T47D (cell line): Measurements from ENCODE around the gene PTPRD.
"Not testable (repeated sequence)": the region's sequence is repeated elsewhere in the genome, so short reads cannot be mapped to it uniquely, and the experiment has no call there.

ENCODE experiments used
- DNase-seq, 2 experiments: peaks; one replicate each; pipeline versions ENCODE4 v3.0.0 to v3.0.0-alpha.2; 2011 to 2012; ENCODE audit warnings: low read depth in 1 of 2, low spot score in 1 of 2
- JUND ChIP-seq: IDR thresholded peaks from 2 replicates; pipeline ENCODE4 v1.6.1; 2012; ENCODE audit warnings: low read depth
- in situ Hi-C: cut with HindIII; loops from 2 replicates; pipeline ENCODE4 v1.10.0; 2016; ENCODE audit warnings: low sequenced_read_pairs, low pct_unique_long_range_greater_than_20kb

Gene PTPRD

DNA sequence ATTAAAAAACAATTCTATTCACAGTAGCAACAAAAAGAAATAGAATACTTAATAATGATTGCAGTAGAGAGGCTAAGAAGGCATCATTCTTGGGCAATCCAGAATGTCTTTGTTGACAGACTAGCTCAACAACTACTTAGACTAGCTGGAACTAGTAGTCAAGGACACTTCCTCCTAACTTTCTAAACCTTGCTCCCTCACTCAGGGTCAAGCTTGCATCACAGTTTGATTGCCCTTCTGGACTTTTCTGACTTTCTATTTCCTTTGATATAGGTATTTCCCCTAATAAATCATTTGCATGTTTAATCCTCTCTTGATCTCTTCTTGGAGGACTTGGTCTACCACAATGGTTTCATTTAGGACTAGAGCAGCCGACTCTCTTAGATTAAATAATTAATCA, 1107.9 kb downstream of the PTPRD start:
- in situ Hi-C loops = no loop called here
- no peak for DNase-seq
- no peak for TF ChIP-seq JUND

DNA sequence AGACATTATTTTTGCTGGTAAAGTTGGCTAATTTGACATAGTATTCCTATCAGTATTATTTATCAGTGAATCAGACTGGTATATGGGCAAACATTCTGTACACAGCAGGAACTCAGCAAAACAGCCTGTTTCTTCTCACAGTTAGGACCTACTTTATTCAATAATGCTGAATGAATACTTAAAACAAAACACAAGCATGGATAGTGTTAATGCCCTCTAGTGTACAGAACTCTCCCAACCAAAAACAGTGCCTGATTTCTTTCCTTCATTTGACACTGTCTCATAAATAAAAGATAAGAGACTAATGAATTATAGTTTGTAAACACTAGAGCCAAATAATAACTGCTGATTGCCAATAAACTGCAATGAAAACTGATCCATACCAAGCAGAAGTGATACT, 1113.3 kb downstream of the PTPRD start:
- DNase-seq = no peak
- no peak for TF ChIP-seq JUND
- in situ Hi-C loops = no loop called here

DNA sequence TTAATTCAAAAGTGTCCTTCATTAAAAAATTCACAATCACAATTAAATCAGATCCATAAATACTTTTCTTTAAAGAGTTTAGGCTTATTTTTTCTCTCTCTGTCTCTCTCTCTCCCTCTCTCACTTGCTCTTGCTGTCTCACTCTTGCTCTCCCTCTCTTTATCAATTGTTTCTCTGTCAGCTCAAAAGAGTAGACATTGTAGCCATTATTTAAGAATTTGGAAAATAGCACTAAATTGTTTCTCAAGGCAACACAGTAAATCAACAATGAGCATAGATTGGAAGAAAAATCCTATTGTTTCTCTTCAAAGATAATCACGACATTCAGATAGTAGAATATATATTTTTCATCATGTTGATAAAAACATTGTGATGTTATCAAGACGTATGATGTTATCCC, 1114.0 kb downstream of the PTPRD start:
- no peak for DNase-seq
- in situ Hi-C loops = no loop called here
- TF ChIP-seq JUND = no peak

DNA sequence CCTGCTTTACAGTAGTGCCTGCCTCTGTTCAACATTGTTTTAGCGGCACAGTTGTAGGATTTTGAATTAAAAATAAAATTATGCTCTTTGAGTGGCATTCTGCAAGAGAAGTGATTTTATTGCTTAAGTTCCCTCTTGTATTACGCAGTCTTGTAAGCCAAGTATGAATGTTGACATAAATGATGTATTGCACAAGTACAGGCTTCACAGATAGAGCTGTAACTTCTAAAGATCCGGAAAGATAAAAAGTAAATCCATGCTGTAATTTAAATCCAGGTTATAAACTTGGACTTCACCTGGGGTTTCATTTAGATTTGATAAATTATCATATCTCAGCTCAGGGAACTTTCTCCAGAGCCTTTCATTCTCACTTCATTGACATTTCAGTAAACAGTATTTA, 1114.7 kb downstream of the PTPRD start:
- in situ Hi-C loops = no loop called here
- TF ChIP-seq JUND = no peak
- DNase-seq = no peak

DNA sequence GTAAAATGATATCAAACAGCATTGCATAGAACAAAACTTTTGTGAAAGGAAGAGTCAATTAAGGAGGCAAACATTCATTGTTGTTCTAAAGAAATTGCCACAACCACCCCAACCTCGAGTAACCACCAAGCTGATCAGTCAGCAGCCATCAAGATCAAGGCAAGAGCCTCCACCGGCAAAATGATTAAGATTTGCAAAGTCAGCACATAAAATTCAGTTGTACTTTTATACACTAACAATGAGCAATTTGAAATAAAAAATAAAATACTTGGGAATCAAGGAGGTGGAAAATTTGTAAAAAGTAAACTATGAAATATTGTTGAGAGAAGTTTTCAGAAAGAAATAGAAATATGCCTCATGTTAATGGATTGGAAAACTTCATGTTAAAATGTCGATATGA, 1118.5 kb downstream of the PTPRD start:
- DNase-seq = no peak
- in situ Hi-C loops = no loop called here
- no peak for TF ChIP-seq JUND

DNA sequence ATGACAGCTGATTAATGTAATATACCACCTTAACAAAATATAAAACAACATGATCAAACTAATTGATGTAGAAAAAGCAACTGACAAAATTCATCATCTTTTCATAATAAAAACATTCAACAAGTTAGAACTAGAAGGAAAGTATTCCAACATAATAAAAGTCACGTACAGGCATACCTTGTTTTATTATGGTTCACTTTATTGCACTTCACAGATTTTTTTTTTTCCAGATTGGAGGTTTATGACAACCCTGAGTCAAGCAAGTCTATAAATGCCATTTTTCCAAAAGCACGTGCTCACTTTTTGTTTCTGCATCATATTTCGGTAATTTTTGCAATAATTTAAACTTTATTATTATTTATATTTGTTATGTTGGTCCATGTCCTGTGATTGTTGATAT, 1120.3 kb downstream of the PTPRD start:
- no peak for TF ChIP-seq JUND
- DNase-seq = no peak
- in situ Hi-C loops = no loop called here

DNA sequence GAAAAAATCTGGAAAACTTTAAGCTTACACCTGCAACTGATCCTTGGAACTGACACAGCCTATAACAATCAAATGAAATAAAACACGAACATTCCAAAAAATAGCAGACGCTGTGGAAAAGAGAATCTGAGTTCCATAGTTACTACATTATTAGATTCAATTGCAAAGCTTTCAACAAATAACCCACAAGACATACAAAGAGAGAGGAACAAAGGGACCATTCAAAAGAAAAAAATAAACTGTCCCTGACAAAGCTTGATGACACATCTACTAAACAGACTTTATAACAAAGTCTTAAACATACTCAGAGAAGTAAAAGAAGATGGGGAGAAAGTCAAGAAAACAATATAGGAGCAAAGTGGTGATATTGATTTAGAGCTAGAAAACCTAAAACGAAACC, 1123.6 kb downstream of the PTPRD start:
- TF ChIP-seq JUND = no peak
- DNase-seq = no peak

DNA sequence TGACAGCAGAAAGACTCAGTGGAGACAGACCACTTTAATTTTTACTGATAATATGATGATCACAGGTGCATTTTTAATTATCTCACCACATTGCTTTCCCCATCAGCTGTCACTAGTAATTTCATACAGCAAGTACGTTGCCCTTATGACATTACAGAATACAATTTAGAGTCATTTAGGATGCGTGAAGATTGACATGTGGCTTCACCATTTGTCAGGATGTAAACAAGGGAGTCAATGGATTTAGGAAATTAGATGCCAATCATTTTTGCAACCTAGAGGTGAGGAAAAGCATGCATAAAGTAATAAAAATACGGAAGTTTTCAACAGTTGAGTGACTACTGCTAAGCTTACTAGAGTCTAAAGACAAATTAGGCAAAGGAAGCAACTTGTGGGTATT, 1129.6 kb downstream of the PTPRD start:
- DNase-seq = no peak
- in situ Hi-C loops = no loop called here
- TF ChIP-seq JUND = no peak

More for the DNA sequence above, 1123.6 kb downstream of the PTPRD start:
- in situ Hi-C loops = no loop called here

DNA sequence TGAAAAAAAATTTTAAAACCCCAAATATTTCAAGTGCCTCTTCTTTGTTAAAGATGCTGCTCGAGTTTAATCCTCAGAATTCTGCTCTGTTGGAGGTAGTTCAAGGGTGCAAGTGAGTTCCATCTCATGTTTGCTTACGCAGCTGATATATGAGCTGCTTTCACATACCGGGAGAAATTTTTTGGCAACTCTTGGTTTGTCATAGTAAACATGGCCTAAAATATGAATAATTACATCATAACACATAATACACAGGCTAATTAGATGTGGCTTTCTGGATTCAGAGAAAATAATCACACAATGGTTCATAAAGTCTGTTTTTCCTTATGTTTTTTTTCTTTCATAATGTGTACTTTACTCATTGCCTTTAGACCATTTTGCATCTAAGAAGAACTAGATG, 1134.1 kb downstream of the PTPRD start:
- TF ChIP-seq JUND = no peak

DNA sequence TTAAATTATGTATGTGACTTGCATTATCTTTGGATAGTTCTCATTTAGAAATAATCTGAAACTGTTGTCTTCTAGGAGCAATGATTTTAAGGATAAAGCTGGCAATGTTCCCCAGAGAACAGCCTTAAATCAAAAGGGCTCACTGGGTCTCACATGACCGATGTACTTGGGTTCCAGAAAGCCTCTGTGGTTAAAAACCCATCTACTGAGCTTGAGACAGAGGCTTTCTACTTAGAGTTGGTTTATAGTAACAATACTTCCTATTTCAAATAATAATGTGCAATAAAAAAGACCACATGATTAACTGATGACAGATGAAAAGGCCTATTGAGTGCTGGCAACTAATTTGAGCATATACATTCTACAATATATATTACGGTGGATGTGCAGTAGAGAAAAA, 1143.5 kb downstream of the PTPRD start:
- DNase-seq = no peak
- in situ Hi-C loops = no loop called here
- TF ChIP-seq JUND = no peak

More for the DNA sequence above, 1134.1 kb downstream of the PTPRD start:
- DNase-seq = no peak
- in situ Hi-C loops = no loop called here

DNA sequence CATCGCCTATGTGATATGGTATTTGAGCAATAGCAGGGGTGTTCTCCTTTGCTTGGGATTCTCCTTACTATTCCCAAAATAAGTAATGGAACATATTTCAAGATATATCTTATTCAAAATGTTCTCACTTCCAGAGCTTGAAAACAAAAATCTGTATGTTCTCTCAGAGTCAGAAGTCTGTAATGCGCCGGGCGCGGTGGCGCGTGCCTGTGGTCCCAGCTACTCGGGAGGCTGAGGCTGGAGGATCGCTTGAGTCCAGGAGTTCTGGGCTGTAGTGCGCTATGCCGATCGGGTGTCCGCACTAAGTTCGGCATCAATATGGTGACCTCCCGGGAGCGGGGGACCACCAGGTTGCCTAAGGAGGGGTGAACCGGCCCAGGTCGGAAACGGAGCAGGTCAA, 1170.9 kb downstream of the PTPRD start:
- DNase-seq, in situ Hi-C loops: not testable (repeated sequence)

DNA sequence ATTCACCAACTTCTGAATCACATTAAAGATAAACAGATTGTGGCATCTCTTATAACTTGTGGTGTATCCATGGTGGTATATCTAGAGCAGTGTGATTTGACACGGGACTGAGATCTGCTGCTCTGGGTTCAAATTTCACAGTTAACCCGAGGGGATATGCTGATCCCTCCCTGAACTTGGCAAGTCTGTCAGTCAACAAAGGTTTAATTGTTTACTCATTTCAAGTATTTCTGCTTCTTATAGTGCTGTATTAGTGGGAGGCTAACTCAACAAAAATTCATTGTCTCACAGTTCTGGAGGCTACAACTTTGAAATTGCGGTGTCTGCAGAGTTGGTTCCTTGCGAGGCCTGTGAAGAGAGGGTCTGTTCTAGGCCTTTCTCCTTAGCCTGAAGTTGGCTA, 1175.2 kb downstream of the PTPRD start:
- no peak for TF ChIP-seq JUND
- DNase-seq = no peak
- in situ Hi-C loops = no loop called here

DNA sequence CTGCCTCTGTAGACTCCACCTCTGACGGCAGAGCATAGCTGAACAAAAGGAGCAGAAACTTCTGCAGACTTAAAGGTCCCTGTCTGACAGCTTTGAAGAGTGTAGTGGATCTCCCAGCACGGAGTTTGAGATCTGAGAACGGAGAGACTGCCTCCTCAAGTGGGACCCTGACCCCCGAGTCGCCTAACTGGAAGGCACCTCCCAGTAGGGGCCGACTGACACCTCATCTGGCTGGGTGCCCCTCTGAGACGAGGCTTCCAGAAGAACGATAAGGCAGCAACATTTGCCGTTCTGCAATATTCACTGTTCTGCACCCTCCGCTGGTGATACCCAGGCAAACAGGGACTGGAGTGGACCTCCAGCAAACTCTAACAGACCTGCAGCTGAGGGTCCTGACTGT, 1186.3 kb downstream of the PTPRD start:
- DNase-seq, in situ Hi-C loops: not testable (repeated sequence)

DNA sequence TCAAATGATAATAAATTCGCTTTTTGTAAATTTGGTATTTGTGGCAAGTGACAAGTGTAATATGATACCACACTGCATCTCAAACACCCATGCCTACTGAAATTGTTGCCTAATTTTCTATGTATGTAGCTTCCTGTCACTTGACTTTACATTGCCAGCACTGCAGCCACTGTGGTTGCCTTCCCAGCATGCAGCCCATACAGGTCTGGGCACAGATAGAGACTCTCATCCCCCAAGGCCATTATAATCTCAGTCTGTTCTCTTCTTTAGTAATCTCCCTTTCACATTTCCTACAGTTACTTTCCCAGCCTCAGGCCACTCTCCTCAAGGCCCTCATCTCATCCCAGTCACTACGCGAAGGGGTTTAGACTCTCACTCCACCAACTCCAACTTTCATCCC, 1200.6 kb downstream of the PTPRD start:
- in situ Hi-C loops = no loop called here
- no peak for DNase-seq
- TF ChIP-seq JUND = no peak

DNA sequence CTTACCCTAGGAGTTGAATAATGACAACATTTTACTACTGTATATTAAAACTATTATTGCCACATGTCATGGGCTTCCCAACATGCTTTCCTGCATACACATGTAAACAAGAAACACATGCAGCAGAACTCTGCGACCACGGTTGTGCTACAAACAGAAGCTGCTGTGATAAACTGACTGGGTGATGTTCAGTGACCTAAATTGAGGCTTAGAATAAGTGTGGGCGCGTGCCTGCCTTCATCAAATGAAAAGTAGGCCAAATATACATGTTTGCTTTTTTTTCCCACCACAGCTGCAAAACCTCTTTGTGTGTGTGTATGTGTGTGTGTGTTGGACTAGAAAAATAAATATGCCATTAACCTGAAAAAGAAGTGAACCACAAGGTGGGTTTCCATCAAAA, 1202.1 kb downstream of the PTPRD start:
- DNase-seq = no peak
- in situ Hi-C loops = no loop called here
- no peak for TF ChIP-seq JUND
